Left ventricle myocardium inferior (tissue), 1 donor: ENCODE results near the gene TRMT44. TPM values are rescaled to one million over a fixed set of nuclear protein-coding genes. Genes with fewer than 3 reads are reported as not detected.

Experiments
- DNase-seq: peaks from one replicate; pipeline ENCODE4 v3.0.0-alpha.2; 2020
- H3K27ac ChIP-seq: fragments of 200-600 bp; replicated peaks from 2 replicates; pipeline ENCODE4 v1.8.0; 2021
- H3K27me3 ChIP-seq: fragments of 200-600 bp; 2 replicates; pipeline ENCODE4 v1.8.0; 2021; ENCODE audit warnings: low read depth
- H3K36me3 ChIP-seq: fragments of 200-600 bp; 2 replicates; pipeline ENCODE4 v1.8.0; 2021
- H3K4me1 ChIP-seq: fragments of 200-600 bp; 2 replicates; pipeline ENCODE4 v1.8.0; 2021
- H3K4me3 ChIP-seq: fragments of 200-600 bp; 2 replicates; pipeline ENCODE4 v1.8.0; 2021; ENCODE audit warnings: mild to moderate bottlenecking, moderate library complexity
- H3K9me3 ChIP-seq: fragments of 200-600 bp; replicated peaks from 2 replicates; pipeline ENCODE4 v1.8.0; 2021
- intact Hi-C: fragments of 100-400 bp; cut with micrococcal nuclease; formaldehyde crosslinking; loops from one replicate; pipeline ENCODE4 v1.11.0; 2022
- total RNA-seq: library from RNA; stranded (reverse); fragmentation: NEBNext Ultra II Directional; extraction: Animal tissue kit (Norgen Biotek cat#: 25700); gene quantifications from one replicate; pipeline ENCODE4 v1.2.1, GENCODE V29; 2021
- TF ChIP-seq, protein P1 (sequence below): fragments of 200-600 bp; IDR thresholded peaks from 2 replicates; pipeline ENCODE4 v1.8.0; 2021; ENCODE audit warnings: antibody characterized with exemption, mild to moderate bottlenecking, borderline replicate concordance
- donor health status: DM: no; HTN: yes; CAD: no; lungs with severe emphysema.

TRMT44 gene
- total RNA-seq, 1 donor from 2014 or later = 9.2 TPM

DNA sequence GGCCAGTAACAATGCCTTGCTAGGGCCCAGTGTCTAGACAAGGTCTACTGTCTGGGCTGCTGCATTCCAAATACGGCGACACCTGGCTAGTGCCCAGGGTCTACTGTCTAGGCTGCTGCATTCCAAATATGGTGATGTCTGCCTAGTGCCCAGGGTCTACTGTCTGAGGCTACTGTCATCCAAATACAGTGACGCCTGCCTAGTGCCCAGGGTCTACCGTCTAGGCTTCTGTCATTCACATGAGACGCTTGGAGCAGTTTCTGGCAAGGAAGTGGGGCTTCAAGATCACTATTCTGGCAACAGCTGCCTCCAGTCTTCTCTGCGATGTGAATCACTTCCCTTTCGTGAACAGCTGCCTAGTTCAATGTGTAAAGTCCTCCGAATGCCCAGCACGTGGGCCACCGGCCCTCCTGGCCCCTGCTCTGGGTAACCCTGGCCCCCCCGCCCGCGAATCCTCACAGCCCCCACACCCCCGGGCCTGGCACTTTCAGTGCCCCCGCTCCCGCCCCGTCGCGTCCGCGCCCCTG lies 12.8 kb upstream of the TRMT44 start:
- Histone ChIP-seq H3K9me3 (no peaks in the 10 kb centered on the region), H3K4me3 (peak overlapping the region; percentile 94), H3K27ac (peak overlapping the region; percentile 94), H3K27me3 (no peaks in the 10 kb centered on the region), H3K4me1 (peaks cover 55% of the 10 kb centered on the region), H3K36me3 (peaks cover 9% of the 10 kb centered on the region)
- peak; percentile 37 for DNase-seq
- TF ChIP-seq, protein P1, sequence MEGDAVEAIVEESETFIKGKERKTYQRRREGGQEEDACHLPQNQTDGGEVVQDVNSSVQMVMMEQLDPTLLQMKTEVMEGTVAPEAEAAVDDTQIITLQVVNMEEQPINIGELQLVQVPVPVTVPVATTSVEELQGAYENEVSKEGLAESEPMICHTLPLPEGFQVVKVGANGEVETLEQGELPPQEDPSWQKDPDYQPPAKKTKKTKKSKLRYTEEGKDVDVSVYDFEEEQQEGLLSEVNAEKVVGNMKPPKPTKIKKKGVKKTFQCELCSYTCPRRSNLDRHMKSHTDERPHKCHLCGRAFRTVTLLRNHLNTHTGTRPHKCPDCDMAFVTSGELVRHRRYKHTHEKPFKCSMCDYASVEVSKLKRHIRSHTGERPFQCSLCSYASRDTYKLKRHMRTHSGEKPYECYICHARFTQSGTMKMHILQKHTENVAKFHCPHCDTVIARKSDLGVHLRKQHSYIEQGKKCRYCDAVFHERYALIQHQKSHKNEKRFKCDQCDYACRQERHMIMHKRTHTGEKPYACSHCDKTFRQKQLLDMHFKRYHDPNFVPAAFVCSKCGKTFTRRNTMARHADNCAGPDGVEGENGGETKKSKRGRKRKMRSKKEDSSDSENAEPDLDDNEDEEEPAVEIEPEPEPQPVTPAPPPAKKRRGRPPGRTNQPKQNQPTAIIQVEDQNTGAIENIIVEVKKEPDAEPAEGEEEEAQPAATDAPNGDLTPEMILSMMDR = no peak
- intact Hi-C loops = no loop called here

DNA sequence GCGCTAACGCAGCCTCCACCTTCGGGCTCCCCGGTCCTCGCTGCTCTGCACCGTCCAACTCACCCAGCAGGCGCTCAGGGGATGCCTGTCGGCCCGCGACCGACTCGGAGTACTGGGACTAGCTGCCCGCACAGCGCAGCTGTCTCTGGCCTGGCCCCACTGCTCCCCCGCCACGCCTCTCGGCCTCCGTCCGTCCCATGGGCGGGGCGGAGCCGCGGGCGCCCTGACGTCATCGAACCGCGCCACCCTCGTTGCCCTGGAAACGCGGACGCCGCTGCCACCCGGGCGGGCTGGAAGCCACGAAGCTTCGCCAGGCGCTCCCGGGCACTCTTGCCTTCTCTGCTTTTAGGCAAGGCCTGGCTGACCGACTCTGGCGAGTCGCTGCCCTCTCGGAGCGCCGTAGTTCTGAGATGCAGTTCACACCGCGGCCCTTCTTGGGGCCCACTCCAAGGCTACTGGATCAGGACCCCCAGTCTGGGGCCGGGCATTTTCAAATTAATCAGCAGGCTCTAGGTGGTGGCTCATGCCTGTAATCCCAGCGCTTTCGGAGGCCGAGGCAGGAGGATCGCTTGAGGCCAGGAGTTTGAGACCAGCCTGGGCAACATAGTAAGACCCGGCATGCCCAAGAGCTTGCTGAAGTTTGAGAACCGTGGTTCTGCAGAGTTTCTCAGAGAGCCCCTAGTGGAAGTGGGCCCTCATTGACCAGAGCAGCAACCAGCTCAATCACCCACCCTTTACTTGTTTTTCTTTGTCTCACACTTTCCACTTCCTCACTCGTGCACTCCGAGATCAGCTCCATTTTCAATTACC lies 12.1 kb upstream of the TRMT44 start:
- no peaks in the 10 kb centered on the region for H3K27me3 ChIP-seq
- peaks cover 9% of the 10 kb centered on the region for H3K36me3 ChIP-seq
- intact Hi-C loops = no loop called here
- peak overlapping the region; percentile 94 for H3K27ac ChIP-seq
- TF ChIP-seq, protein P1 = peak; percentile 20
- H3K4me1 ChIP-seq = peaks cover 55% of the 10 kb centered on the region
- H3K9me3 ChIP-seq = no peaks in the 10 kb centered on the region
- DNase-seq = peak; percentile 89
- H3K4me3 ChIP-seq = peak overlapping the region; percentile 94

DNA sequence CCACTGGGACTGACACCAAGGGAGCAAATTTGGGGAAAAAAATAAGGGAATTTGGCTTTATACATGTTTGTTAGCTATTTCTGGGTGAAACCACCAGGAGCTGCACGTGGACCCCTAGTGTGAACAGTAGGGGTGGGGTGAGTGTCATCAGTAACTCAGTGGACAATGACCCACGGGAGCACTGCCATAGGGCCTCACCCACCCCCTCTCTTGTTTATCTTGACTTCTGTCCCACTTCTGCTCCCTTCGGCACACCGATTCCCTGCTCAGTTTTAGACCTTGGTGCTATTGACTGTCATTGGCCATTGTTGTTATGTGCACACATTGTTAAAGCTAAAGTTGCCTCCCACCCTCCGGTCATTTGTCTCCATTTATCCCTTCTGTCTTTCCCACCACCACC lies 9.0 kb upstream of the TRMT44 start:
- TF ChIP-seq, protein P1 = no peak
- no peak overlapping the region for H3K4me3 ChIP-seq
- H3K9me3 ChIP-seq = no peaks in the 10 kb centered on the region
- H3K4me1 ChIP-seq = peaks cover 57% of the 10 kb centered on the region
- H3K27me3 ChIP-seq = no peaks in the 10 kb centered on the region
- intact Hi-C loops = no loop called here
- no peaks in the 10 kb centered on the region for H3K36me3 ChIP-seq
- DNase-seq = no peak
- H3K27ac ChIP-seq = no peak overlapping the region

DNA sequence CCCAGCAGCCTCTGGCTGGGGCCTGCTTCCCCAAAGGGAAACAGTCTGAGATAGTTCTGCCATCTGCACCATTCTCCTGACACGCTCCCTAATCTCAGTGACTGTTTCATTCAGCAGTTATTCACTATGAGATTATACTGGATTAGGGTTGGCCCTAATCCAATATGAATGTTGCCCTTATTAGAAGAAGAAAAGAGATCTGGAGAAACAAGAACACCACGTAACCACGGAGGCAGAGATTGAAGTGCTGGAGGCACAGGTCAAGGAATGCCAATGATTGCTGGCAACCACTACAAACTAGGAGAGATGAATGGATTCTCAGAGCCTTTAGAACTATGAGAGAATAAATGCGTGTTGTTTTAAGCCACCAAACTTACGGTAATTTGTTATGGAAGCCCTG lies 7.4 kb upstream of the TRMT44 start:
- no peak overlapping the region for H3K27ac ChIP-seq
- no peak for DNase-seq

DNA sequence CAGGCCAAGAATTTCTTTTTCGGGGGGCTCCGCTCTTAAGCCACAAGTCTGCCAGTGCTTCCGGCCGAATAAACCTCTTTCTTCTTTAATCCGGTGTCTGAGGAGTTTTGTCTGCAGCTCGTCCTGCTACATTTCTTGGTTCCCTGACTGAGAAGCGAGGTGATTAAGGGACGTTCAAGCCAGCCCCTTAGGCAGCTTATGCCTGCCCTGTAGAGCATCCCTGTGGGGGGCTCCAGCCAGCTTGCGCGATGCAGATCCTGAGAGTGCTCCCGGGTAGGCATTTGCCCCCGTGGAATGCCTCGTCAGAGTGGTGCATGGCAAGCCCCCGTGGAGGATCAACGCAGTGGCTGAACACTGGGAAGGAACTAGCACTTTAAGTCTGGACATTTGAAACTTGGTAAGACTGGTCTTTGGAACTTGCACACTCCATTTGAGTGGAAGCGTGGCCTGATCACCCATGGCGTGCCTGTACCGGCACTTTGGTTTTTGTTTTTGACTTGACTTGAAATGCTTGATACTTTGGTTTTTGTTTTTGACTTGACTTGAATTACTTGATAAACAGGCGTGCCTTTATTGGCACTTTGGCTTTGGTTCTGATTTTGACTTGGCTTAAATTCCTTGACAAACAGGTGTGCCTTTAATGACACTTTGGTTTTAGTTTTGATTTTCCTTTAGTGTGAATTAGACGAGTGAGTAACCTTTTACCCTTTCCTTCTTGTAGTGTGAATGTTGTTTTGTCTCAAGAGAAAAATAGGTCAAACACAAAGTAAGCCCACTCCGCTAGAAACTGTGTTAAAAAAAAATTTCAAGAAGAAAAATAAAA lies 6.1 kb upstream of the TRMT44 start:
- H3K27ac ChIP-seq = peak overlapping the region; percentile 98
- intact Hi-C loops = no loop called here
- no peak overlapping the region for H3K4me3 ChIP-seq
- H3K4me1 ChIP-seq = peaks cover 61% of the 10 kb centered on the region
- H3K9me3 ChIP-seq = no peaks in the 10 kb centered on the region
- no peak for DNase-seq
- TF ChIP-seq, protein P1 = no peak
- H3K36me3 ChIP-seq = no peaks in the 10 kb centered on the region
- no peaks in the 10 kb centered on the region for H3K27me3 ChIP-seq

More for the DNA sequence above, 7.4 kb upstream of the TRMT44 start:
- Histone ChIP-seq H3K27me3 (no peaks in the 10 kb centered on the region), H3K4me3 (no peak overlapping the region), H3K9me3 (no peaks in the 10 kb centered on the region), H3K36me3 (no peaks in the 10 kb centered on the region), H3K4me1 (peaks cover 57% of the 10 kb centered on the region)
- intact Hi-C loops = no loop called here
- TF ChIP-seq, protein P1 = no peak
